HG03045 (cell line): Measurements from ENCODE around the gene NYAP2.

ENCODE experiments used
- ATAC-seq: cut with Tn5 transposase; IDR thresholded peaks from one replicate; pipeline ENCODE4 v1.9.1; 2021; ENCODE audit warnings: mild to moderate bottlenecking, moderate library complexity; ENCODE audit not compliant: unreplicated experiment

The NYAP2 gene

DNA sequence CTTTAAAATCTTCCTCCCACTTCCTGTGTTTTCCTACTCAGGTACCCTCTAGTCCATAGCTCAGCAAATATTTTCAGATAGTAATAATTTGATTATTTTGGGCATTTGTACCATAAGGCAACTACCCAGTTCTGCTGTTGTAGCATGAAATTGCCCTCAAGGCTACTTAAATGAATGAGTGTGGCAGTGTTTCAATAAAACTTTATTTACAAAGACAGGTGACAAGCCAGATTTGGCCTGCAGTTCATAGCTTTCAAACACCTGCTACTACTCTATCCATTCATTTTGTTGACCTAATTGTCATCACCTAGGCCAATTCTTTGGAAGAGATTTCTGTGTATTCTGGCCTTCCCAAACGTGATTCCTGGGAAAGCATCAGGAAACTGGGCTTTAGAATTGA is 28.9 kb downstream of the NYAP2 start:
- ATAC-seq = no peak

- ATAC-seq = no peak
Measured at GRCh38 chr2:225429717-225430116, 30.2 kb downstream of the NYAP2 start.

GRCh38 chr2:225431105-225431863 is 31.8 kb downstream of the NYAP2 start:
- ATAC-seq = no peak

DNA sequence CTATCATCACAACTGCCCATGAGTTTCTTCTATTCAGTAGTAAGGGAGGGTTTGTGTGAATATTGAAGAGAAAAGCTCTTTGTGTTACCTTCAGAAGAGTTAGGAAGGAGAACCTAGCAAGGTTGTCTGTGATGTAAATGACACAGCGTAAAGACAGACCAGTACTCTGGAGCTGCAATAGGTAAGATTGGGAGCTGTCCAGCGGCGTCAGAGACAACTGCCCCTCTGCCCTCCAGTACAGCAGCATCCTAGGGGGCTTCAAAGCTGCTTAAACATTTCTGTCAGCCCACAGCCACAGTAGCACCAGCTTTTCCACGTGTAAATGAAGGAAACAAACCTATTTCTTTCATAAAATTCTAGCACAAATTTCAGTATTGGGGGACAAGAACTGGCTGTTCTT is 34.5 kb downstream of the NYAP2 start:
- ATAC-seq = no peak

- no peak for ATAC-seq
Measured at GRCh38 chr2:225437319-225437718, 37.8 kb downstream of the NYAP2 start.

DNA sequence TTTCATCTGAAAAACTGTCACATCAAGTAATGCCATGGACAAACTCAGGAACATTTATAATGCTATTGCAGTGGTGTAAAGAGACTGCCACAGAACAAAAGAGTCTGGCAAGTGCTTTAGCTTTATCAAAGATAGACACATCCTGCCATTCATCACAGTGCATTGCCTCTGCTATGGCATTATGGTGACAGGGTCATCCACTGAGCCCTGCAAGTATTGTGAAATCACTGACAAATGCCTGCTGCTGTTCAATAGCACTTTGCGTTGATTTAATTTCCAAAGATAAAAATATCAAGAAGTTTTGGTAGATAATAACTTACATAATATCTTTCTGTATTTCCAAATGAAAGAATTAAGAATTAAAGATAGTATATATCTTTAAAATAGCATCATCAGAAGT is 38.7 kb downstream of the NYAP2 start:
- ATAC-seq = no peak

GRCh38 chr2:225452677-225453076 is 53.2 kb downstream of the NYAP2 start:
- no peak for ATAC-seq

- ATAC-seq = no peak
Measured at GRCh38 chr2:225454412-225454811, 54.9 kb downstream of the NYAP2 start.

- no peak for ATAC-seq
Measured at GRCh38 chr2:225456619-225457260, 57.2 kb downstream of the NYAP2 start.

- no peak for ATAC-seq
Measured at GRCh38 chr2:225457482-225457881, 58.0 kb downstream of the NYAP2 start.

DNA sequence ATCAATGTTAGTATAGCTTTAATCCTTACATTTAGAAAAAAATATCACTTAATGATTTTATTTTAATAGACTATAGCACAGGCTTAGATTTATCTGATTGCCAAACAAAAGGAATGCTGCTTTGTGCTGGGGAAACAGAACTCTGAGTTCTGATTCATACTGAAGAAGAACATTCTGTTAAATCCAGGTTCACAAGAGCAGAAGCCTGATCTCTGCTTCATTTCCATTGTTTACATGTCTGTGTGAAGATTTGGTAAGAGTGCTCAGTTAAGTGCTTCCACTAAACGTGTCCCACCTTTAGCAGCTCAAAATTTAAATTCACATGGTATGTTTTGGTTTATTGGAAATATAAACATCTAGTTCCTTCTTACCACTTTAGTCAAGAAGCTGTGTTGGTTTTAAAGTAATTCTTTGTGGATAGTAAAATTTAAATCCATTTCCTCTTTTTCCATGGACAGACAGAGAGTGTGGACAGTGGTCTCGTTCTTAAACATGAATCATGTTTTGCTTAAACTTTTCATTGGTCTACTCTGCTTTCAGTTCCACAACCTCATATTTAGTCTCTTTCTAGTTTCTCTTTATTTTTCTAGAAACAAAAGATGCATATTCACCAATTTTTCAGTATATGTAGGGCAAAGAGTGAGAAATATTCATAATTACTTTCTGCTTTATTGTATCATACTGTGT is 59.1 kb downstream of the NYAP2 start:
- ATAC-seq = no peak

GRCh38 chr2:225462417-225462816 is 62.9 kb downstream of the NYAP2 start:
- no peak for ATAC-seq

DNA sequence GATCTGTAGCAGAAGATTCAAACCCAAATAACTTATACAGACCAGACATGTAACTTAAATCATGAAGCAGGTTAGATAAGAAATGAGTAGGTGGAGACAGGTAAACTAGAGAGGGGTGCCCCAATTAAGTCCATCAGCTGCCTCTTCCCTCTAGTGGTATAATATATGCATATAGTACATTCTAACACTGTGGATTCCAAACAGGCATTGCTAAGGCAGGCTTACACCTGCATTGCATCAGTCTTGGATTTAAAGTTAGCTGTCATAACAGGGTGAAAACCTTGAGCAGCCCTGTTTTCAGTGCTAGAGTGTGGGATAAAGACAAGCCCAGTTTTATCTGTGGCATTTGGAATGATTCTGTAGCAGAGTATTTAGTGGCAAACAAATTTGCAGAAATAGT is 63.4 kb downstream of the NYAP2 start:
- no peak for ATAC-seq

DNA sequence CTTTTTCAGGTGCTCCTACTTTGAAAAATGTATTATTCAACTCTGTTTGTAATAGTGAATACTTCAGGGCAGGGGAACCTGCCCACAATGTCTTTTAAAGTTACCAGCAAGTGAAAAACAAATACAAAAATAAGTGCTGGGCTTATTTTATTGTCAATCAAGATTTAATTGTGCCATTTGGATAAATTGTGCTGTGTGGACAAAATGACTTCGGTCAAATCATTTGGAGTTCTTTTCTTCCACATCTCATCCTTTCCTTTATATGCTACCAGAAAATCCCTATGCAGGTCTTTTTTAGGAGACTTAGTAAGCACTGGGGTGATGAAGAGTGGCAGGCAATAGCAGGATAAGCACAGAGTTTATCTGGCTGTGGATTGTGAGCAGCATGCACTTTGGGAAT is 63.9 kb downstream of the NYAP2 start:
- no peak for ATAC-seq

DNA sequence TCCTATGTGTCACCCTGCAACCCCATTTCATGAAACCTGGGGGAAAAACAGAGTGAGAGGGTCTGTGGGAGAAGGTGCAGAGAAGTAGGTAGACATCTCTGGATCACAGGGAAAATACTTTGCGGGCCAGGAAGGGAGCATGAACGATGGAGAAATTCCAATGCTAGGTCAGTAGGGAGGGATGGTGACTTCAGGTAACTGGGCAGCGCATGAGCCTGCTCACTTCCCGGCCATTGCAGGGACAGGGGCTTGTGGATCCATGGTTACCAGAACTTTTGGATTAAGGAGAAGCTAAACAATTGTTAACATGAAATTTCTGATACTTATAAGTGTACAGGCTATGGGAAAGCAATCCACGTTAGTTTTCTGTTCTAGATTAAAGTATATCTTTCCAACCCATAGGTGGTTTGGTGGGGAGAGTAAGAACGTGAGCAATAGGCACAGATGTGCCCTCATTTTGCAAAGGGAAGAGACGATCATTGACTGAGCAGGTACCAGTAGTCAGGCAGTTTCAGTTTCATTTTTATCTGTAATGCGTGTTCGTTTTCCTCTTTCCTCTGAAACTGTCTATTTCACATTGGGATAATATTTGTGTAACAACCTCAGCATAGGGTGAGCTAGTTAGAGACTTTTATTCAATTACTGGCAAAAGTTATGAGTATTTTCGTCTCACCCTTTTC is 65.0 kb downstream of the NYAP2 start:
- ATAC-seq = peak; percentile 59

GRCh38 chr2:225465827-225466226 is 66.3 kb downstream of the NYAP2 start:
- no peak for ATAC-seq

GRCh38 chr2:225466891-225467604 is 67.5 kb downstream of the NYAP2 start:
- no peak for ATAC-seq

- no peak for ATAC-seq
Measured at GRCh38 chr2:225468131-225468530, 68.6 kb downstream of the NYAP2 start.

DNA sequence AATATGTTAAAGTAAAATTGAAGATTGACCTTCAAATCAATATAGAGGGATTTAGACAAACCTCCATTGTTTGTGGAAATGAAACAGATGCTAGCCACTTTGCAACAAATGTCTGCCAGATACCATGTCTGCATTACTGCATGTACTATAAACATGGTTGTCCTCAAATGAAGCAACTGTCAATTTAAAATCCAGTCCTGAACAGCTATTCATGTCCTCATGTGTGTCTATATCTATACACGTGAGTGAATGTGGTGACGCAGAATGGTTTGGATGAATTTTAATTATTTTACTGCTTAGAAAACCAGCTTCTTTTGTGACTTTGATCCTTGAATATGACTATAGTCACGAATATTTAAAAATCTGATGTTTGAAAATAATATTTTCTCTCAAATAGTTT is 71.5 kb downstream of the NYAP2 start:
- no peak for ATAC-seq

GRCh38 chr2:225471482-225471881 is 72.0 kb downstream of the NYAP2 start:
- no peak for ATAC-seq

DNA sequence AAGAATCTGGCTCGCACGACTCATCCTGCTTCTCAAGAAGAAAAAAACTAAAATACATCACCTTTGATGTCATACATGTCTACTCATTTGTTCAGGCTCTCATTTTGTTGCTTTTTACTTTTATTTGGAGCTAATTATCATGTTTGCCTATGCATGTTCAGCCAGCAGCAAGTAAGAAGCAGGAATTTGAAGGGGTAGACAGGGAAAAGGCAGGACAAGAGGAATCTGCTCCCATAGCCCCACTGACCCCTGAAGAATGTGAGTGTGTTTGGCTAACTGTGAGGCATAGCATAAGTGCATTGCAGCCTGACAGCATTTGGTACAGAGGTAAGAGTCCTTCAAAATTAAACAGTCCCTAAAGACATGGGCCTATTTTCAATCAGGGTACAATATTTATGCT is 72.7 kb downstream of the NYAP2 start:
- ATAC-seq = no peak
